Measurements from ENCODE around the gene C2orf49. TPM values are rescaled to one million over a fixed set of nuclear protein-coding genes. Genes with fewer than 3 reads are reported as not detected.
A peak's percentile ranks its signal among the peaks of the same experiment; 100 is the strongest.

The C2orf49 gene
- total and polyA plus RNA-seq, 9 of the 15 experiments (the other 6 are each of a cell fraction or from before 2014, with no cell fraction given): 17.9 to 38.2 (median 25.6) TPM

DNA sequence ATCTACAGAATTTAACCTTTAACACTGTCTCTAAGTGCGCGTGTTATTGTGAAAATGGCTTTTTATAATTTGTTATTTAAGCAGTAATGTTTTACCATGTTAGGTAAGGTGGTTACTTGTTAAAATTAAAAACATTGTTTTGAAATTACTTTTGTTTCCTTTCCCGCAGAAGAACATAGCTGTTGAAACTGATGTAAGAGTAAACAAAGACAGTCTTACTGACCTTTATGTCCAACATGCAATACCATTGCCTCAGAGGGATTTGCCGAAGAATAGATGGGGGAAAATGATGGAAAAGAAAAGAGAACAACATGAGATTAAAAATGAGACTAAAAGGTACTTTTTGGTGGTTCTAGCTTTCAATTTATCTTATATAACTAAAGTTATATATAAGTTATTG lies 2.1 kb downstream of the C2orf49 start:
- Histone ChIP-seq H3K79me2 (ENCODE audit: control insufficient read depth, insufficient read depth, low read length) (peaks cover 59% of the 10 kb centered on the region), H3K4me3 (peak overlapping the region; percentile 60), H3K36me3 (ENCODE audit: control insufficient read depth, insufficient read depth, low read length) (peaks cover 57% of the 10 kb centered on the region), H3K4me1 (replicated peaks in 1 of 2; ENCODE audit: control insufficient read depth in 2 of 2, insufficient read depth in 2 of 2, low read length in 2 of 2) (peaks cover 3 to 20% of the 10 kb centered on the region in 2 experiments; a peak in 3 of 5 replicates), H4K20me1 (replicated peaks; ENCODE audit: control insufficient read depth, insufficient read depth, low read length) (no peaks in the 10 kb centered on the region), H3K9me1 (ENCODE audit: control insufficient read depth, insufficient read depth, low read length) (no peaks in the 10 kb centered on the region), H3K27me3 (ENCODE audit: control insufficient read depth in 2 of 2, insufficient read depth in 2 of 2, low read length in 2 of 2) (no peaks in the 10 kb centered on the region), H3K9me3 (replicated peaks; ENCODE audit: control insufficient read depth, insufficient read depth, low read depth, low read length) (no peaks in the 10 kb centered on the region), H3K9ac (ENCODE audit: insufficient read depth in 1 of 2, low read depth in 2 of 2, low read length in 2 of 2) (peak overlapping the region in 1 of 2 experiments; percentile 99; a peak in 1 of 4 replicates), H2AFZ (ENCODE audit: low read depth, low read length) (no peak overlapping the region), H3K4me2 (ENCODE audit: insufficient read depth, low read length) (peak overlapping the region; percentile 84; the same call in 1 of the 2 replicates), H3K27ac (ENCODE audit: extremely low read depth, low read depth, low read length) (no peak overlapping the region)
- DNase-seq (ENCODE audit: extremely low read depth in 1 of 4, low spot score in 3 of 4) (no peak), ATAC-seq (no peak), FAIRE-seq (no peak)
- WGBS (ENCODE audit: insufficient coverage, low coverage, missing lambda C conversion rate): 89% methylated on average over 4 of the region's 4 CpGs
- intact Hi-C loops (cut with micrococcal nuclease) (no loop called here), in situ Hi-C loops (cut with MboI) (no loop called here)
- ChIA-PET CTCF (ENCODE audit: low intra/inter-chr PET ratio) (no interaction called here), POLR2A (interaction anchor here (1.1 kb wide), 1 partner anchor 9 kb away, joined by 3 read pairs; no protein-coding TSS in a partner anchor)
- BruUV-seq (replicated peaks): no TSS peak
- TF ChIP-seq ZNF140 (CRISPR knock-in tag; IDR thresholded peaks at IDR 0.05) (no peak), EGR1 (conservative IDR thresholded peaks at IDR 0.05) (no peak), SPI1 (IDR thresholded peaks at IDR 0.05; ENCODE audit: borderline replicate concordance, low read depth, low read length) (no peak), KAT7 (CRISPR knock-in tag; IDR thresholded peaks at IDR 0.05; ENCODE audit: borderline replicate concordance) (no peak), KLF13 (tag; IDR thresholded peaks at IDR 0.05; ENCODE audit: borderline replicate concordance, low read depth) (no peak), E2F4 (CRISPR knock-in tag; IDR thresholded peaks at IDR 0.05; ENCODE audit: low read depth) (no peak), FUS (optimal IDR thresholded peaks at IDR 0.05; ENCODE audit: low read depth, low read length) (no peak), ZNF79 (CRISPR knock-in tag; IDR thresholded peaks at IDR 0.05; ENCODE audit: low read depth) (no peak), EWSR1 (IDR thresholded peaks at IDR 0.05; ENCODE audit: borderline replicate concordance, low read depth, partially characterized antibody) (no peak), RREB1 (CRISPR knock-in tag; IDR thresholded peaks at IDR 0.05) (no peak), CREBBP (IDR thresholded peaks at IDR 0.05; ENCODE audit: low read depth, low read length) (no peak), ESRRB (CRISPR knock-in tag; IDR thresholded peaks at IDR 0.05; ENCODE audit: borderline replicate concordance) (no peak), RBM14 (IDR thresholded peaks at IDR 0.05; ENCODE audit: borderline replicate concordance, insufficient read depth, low read depth, low read length) (no peak), ZNF165 (CRISPR knock-in tag; IDR thresholded peaks at IDR 0.05; ENCODE audit: borderline replicate concordance) (no peak)
- TF ChIP-seq, protein P1, sequence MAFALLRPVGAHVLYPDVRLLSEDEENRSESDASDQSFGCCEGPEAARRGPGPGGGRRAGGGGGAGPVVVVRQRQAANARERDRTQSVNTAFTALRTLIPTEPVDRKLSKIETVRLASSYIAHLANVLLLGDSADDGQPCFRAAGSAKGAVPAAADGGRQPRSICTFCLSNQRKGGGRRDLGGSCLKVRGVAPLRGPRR (CRISPR knock-in tag; IDR thresholded peaks at IDR 0.05): no peak

All from K562 (cell line).